WTC11 (cell line): ENCODE data around the gene TSPO2. TPM values are rescaled to one million over a fixed set of nuclear protein-coding genes. Genes with fewer than 3 reads are reported as not detected.

Experiments used
- ATAC-seq: fragments of 200-7000 bp; cut with Tn5 transposase; 2 replicates; pipeline ENCODE4 v1.10.0; 2021; ENCODE audit warnings: mild to moderate bottlenecking, moderate library complexity
- CTCF ChIA-PET: fragments of 300-600 bp; sonication (Branson Sonifier 250); formaldehyde crosslinking; loops from one replicate; lab custom pipeline; 2021; ENCODE audit warnings: antibody characterized with exemption; lab: Charles Lee
- POLR2A ChIA-PET: fragments of 350-600 bp; sonication (Branson Sonifier 250); formaldehyde crosslinking; loops from one replicate; lab custom pipeline; 2021; ENCODE audit warnings: antibody characterized with exemption; lab: Charles Lee
- DNase-seq: peaks from one replicate; pipeline ENCODE4 v3.0.0; 2021; ENCODE audit warnings: low spot score
- H3K27ac Mint-ChIP-seq: 2 replicates; pipeline ENCODE4 v1.8.0; 2021; ENCODE audit warnings: mixed read lengths
- H3K27me3 Mint-ChIP-seq: 2 replicates; pipeline ENCODE4 v1.8.0; 2021; ENCODE audit warnings: low read depth, mild to moderate bottlenecking, moderate library complexity, mixed read lengths
- H3K36me3 Mint-ChIP-seq: 2 replicates; pipeline ENCODE4 v1.8.0; 2021; ENCODE audit warnings: mixed read lengths
- H3K4me1 Mint-ChIP-seq: 2 replicates; pipeline ENCODE4 v1.8.0; 2022; ENCODE audit warnings: mixed read lengths
- H3K4me3 Mint-ChIP-seq: 2 replicates; pipeline ENCODE4 v1.8.0; 2021; ENCODE audit warnings: mild to moderate bottlenecking, moderate library complexity, mixed read lengths
- H3K9me3 Mint-ChIP-seq: 2 replicates; pipeline ENCODE4 v1.8.0; 2021; ENCODE audit warnings: mixed read lengths
- ELF4 ChIP-seq: sonication (generic); formaldehyde crosslinking; IDR thresholded peaks from 2 replicates; pipeline ENCODE4 v1.8.1; 2022; ENCODE audit warnings: low read depth, mild to moderate bottlenecking, moderate library complexity, missing genetic modification reagents
- FOXJ3 ChIP-seq: sonication (generic); formaldehyde crosslinking; IDR thresholded peaks from 2 replicates; pipeline ENCODE4 v1.9.0; 2021; ENCODE audit warnings: missing genetic modification reagents, mild to moderate bottlenecking, borderline replicate concordance
- JUN ChIP-seq: sonication (generic); formaldehyde crosslinking; IDR thresholded peaks from 2 replicates; pipeline ENCODE4 v1.8.0; 2023; ENCODE audit warnings: mild to moderate bottlenecking, missing genetic modification reagents
- MYBL2 ChIP-seq: sonication (generic); formaldehyde crosslinking; IDR thresholded peaks from 2 replicates; pipeline ENCODE4 v1.8.1; 2023; ENCODE audit warnings: mild to moderate bottlenecking, moderate library complexity, missing genetic modification reagents
- NFATC4 ChIP-seq: fragments of 250-450 bp; sonication (Bioruptor Pico); IDR thresholded peaks from 2 replicates; pipeline ENCODE4 v1.9.0; 2021; ENCODE audit warnings: mild to moderate bottlenecking
- SP1 ChIP-seq: sonication (generic); formaldehyde crosslinking; conservative IDR thresholded peaks from 2 replicates; pipeline ENCODE4 v1.8.1; 2022; ENCODE audit warnings: missing genetic modification reagents
- ZNF121 ChIP-seq: sonication (generic); formaldehyde crosslinking; IDR thresholded peaks from 2 replicates; pipeline ENCODE4 v1.8.0; 2023; ENCODE audit warnings: missing genetic modification reagents
- ZNF138 ChIP-seq: sonication (generic); formaldehyde crosslinking; conservative IDR thresholded peaks from 2 replicates; pipeline ENCODE4 v1.8.1; 2022; ENCODE audit warnings: mild to moderate bottlenecking, moderate library complexity, missing genetic modification reagents
- ZNF396 ChIP-seq: fragments of 250-450 bp; sonication (Bioruptor Pico); IDR thresholded peaks from 2 replicates; pipeline ENCODE4 v1.8.0; 2021; ENCODE audit warnings: mild to moderate bottlenecking, moderate library complexity, borderline replicate concordance
- ZNF423 ChIP-seq: fragments of 250-450 bp; sonication (Bioruptor Pico); IDR thresholded peaks from 2 replicates; pipeline ENCODE4 v2.1.2; 2022; ENCODE audit warnings: mild to moderate bottlenecking, moderate library complexity
- total RNA-seq: library from RNA; stranded (reverse); gene quantifications from 3 replicates; pipeline ENCODE4 v1.2.3, GENCODE V29; 2021
- TF ChIP-seq, protein P1 (sequence below): fragments of 200-600 bp; IDR thresholded peaks from 2 replicates; pipeline ENCODE4 v1.8.0; 2022; ENCODE audit warnings: antibody characterized with exemption
- TF ChIP-seq, protein P2 (sequence below): sonication (generic); formaldehyde crosslinking; conservative IDR thresholded peaks from 2 replicates; pipeline ENCODE4 v1.8.1; 2022; ENCODE audit warnings: mild to moderate bottlenecking, missing genetic modification reagents
- TF ChIP-seq, protein P3 (sequence below): sonication (generic); formaldehyde crosslinking; IDR thresholded peaks from 2 replicates; pipeline ENCODE4 v1.8.0; 2023; ENCODE audit warnings: missing genetic modification reagents
- TF ChIP-seq, protein P4 (sequence below): fragments of 250-450 bp; sonication (Bioruptor Pico); conservative IDR thresholded peaks from 2 replicates; pipeline ENCODE4 v1.9.0; 2021; ENCODE audit warnings: mild to moderate bottlenecking

TSPO2 gene
- total RNA-seq, 1 experiment from 2014 or later: not detected

DNA sequence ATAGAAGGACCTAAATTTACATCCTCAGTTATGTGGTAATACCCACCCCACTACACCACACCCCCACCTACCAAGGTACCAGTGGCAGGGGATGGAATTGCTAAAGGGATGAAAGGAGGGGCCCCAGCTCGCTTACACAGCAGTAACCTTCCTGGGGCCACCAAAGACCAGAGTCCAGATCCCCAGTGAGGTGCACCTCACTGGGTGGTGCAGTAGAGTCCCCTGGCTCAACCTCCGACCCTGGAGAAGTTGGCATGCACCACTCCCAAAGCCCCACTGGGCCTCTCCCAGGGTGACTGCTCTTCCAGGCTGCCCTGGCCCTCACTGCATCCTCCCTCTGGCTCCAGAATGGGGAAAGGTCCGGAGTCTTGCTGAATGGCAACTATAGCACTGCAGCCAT, 4.1 kb upstream of the TSPO2 start:
- ATAC-seq: no peak

DNA sequence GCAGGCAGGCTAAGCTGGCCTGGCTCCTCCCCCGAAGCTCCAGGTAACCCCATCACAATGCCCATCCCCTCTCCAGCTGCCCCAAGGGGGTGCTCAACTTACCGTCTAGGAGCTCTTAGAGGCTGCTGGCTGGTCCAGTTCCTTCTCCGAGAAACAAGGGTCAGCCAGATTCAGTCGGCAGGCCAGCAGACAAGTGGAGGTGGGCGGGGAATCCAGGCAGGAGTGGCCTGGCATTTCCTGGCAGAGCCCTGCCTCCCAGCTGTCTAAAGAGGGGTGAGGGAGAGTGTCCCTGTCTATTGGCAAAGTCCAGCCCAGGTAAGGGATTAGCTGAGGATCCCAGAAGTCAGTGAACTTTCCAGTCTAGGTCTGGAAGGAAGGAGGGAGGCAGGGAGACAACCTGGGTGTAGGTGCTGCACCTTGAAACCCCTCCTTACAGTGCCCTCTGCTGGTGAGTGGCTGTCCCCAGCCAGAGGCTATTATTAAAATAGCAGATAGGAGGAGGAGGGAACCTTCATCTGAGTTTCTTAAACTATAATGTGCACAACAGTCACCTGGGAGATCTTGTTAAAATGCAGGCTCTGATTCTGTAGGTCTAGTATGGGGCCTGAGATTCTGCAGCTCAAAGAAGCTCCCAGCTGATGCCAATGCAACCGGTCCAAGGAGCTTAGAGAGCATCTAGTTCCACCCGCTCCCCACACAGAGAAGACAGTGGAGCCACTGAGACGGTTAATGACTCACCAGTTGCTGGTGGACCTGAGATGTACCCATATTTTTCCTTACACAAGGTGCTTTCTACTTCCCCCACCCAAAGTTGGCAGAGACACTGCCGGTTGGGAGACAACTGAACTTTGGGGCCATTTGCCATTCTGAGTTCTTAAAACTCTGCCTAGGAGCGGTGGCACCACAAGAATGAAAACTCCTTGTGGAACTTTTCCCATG, 2.9 kb upstream of the TSPO2 start, which contains the start of gene UNC5CL:
Gene UNC5CL, minus strand, starts transcription at position 162 of the 939 bp plus-strand sequence. CDS start 4,147 bp downstream, outside the sequence.
- peak; percentile 79 for ATAC-seq
- Mint-ChIP-seq H3K4me3 (no peak within 1 kb of the TSS), H3K36me3 (no peaks in the 10 kb centered on the region), H3K9me3 (no peaks in the 10 kb centered on the region), H3K27me3 (no peaks in the 10 kb centered on the region), H3K4me1 (peaks cover 15% of the 10 kb centered on the region), H3K27ac (peak within 1 kb of the TSS; percentile 25; the same call in 1 of the 2 replicates)
- POLR2A ChIA-PET: interaction anchor here (1.3 kb wide), 1 partner anchor 11 kb away, joined by 5 read pairs; no protein-coding TSS in a partner anchor
- CTCF ChIA-PET: interaction anchor here (0.6 to 4.5 kb wide), 27 partner anchors 9 to 711 kb away, joined by 3 to 94 read pairs (median 5); partner anchors contain the start of genes APOBEC2, NFYA and OARD1
- DNase-seq: peak; percentile 77
- TF ChIP-seq ZNF396 (CRISPR knock-in tag): no peak
- TF ChIP-seq, protein P1, sequence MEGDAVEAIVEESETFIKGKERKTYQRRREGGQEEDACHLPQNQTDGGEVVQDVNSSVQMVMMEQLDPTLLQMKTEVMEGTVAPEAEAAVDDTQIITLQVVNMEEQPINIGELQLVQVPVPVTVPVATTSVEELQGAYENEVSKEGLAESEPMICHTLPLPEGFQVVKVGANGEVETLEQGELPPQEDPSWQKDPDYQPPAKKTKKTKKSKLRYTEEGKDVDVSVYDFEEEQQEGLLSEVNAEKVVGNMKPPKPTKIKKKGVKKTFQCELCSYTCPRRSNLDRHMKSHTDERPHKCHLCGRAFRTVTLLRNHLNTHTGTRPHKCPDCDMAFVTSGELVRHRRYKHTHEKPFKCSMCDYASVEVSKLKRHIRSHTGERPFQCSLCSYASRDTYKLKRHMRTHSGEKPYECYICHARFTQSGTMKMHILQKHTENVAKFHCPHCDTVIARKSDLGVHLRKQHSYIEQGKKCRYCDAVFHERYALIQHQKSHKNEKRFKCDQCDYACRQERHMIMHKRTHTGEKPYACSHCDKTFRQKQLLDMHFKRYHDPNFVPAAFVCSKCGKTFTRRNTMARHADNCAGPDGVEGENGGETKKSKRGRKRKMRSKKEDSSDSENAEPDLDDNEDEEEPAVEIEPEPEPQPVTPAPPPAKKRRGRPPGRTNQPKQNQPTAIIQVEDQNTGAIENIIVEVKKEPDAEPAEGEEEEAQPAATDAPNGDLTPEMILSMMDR: peak; percentile 64
- no peak for TF ChIP-seq FOXJ3 (CRISPR knock-in tag)
- no peak for TF ChIP-seq ZNF138 (CRISPR knock-in tag)

More for the DNA sequence above, 4.1 kb upstream of the TSPO2 start:
- Mint-ChIP-seq H3K9me3 (no peaks in the 10 kb centered on the region), H3K4me1 (peaks cover 15% of the 10 kb centered on the region), H3K27ac (no peak overlapping the region), H3K4me3 (no peak overlapping the region), H3K27me3 (no peaks in the 10 kb centered on the region), H3K36me3 (no peaks in the 10 kb centered on the region)
- no peak for DNase-seq
- POLR2A ChIA-PET: interaction anchor here (1.3 kb wide), 1 partner anchor 10 kb away, joined by 5 read pairs; no protein-coding TSS in a partner anchor
- CTCF ChIA-PET: interaction anchor here (1.0 to 4.5 kb wide), 17 partner anchors 10 to 710 kb away, joined by 3 to 94 read pairs (median 5); partner anchors contain the start of genes NFYA and OARD1
- TF ChIP-seq FOXJ3 (CRISPR knock-in tag): no peak
- TF ChIP-seq, protein P2, sequence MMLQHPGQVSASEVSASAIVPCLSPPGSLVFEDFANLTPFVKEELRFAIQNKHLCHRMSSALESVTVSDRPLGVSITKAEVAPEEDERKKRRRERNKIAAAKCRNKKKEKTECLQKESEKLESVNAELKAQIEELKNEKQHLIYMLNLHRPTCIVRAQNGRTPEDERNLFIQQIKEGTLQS (CRISPR knock-in tag): no peak
- no peak for TF ChIP-seq JUN
- no peak for TF ChIP-seq SP1 (CRISPR knock-in tag)
- TF ChIP-seq MYBL2 (CRISPR knock-in tag): no peak
- TF ChIP-seq ZNF423 (CRISPR knock-in tag): no peak
- TF ChIP-seq, protein P3, sequence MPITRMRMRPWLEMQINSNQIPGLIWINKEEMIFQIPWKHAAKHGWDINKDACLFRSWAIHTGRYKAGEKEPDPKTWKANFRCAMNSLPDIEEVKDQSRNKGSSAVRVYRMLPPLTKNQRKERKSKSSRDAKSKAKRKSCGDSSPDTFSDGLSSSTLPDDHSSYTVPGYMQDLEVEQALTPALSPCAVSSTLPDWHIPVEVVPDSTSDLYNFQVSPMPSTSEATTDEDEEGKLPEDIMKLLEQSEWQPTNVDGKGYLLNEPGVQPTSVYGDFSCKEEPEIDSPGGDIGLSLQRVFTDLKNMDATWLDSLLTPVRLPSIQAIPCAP (CRISPR knock-in tag): no peak
- TF ChIP-seq, protein P4, sequence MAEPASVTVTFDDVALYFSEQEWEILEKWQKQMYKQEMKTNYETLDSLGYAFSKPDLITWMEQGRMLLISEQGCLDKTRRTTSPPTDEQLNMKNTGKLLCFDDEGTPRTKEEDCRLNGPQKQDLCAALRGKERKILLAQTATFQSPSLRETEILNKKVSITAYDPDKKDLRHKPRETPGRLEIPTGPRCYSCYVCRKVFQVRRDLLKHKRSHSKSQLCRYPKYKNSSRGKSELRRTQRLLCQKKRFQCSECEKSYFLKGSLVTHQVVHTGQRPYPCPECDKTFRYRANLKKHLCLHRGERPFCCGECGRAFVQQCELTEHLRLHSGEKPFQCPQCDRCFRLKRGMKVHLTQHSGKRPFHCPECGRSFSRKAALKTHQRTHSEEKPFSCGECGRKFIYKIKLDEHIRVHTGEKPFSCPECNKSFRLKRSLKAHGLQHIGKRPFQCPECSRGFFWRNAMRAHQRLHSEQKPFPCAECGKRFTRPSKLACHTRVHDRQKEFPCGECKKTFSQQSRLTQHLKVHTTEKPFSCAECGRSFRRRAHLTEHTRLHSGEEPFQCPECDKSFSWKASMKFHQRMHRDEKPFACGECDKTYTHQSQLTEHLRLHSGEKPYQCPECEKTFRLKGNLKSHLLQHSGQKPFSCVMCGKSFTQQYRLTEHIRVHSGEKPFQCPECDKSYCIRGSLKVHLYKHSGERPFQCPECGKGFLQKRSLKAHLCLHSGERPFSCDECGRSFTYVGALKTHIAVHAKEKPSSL: no peak
- TF ChIP-seq ZNF121 (CRISPR knock-in tag): no peak
- no peak for TF ChIP-seq ELF4
- TF ChIP-seq NFATC4 (CRISPR knock-in tag): no peak
- TF ChIP-seq ZNF138 (CRISPR knock-in tag): no peak
